Vagina (tissue), 2 donors: ENCODE data around the gene TTLL5. TPM values are rescaled to one million over a fixed set of nuclear protein-coding genes. Genes with fewer than 3 reads are reported as not detected.

ENCODE experiments used
- DNase-seq, 2 donors: peaks; one replicate each; pipeline ENCODE4 v3.0.0-alpha.2; 2017; ENCODE audit errors: extremely low spot score in 2 of 2
- H3K27ac ChIP-seq: fragments of 200-600 bp; sonication (generic); one replicate; pipeline ENCODE4 v1.5.1; 2019
- H3K27me3 ChIP-seq: fragments of 200-600 bp; sonication (generic); one replicate; pipeline ENCODE4 v1.5.1; 2019
- H3K36me3 ChIP-seq, 2 donors: fragments of 200-600 bp; sonication (generic); one replicate each; pipeline ENCODE4 v1.5.1; 2017 to 2019
- H3K4me1 ChIP-seq: fragments of 200-600 bp; sonication (generic); one replicate; pipeline ENCODE4 v1.5.1; 2019
- H3K4me3 ChIP-seq, 2 donors: fragments of 200-600 bp; sonication (generic); 1 replicate in 1 of 2; 2 replicates in 1 of 2; pipeline ENCODE4 v1.5.1; 2016 to 2019
- H3K9me3 ChIP-seq: fragments of 200-600 bp; sonication (generic); one replicate; pipeline ENCODE4 v1.5.1; 2019
- POLR2A ChIP-seq, 2 donors: fragments of 450-650 bp; IDR thresholded peaks; one replicate each; pipeline ENCODE4 v1.6.1; 2017; ENCODE audit warnings: antibody characterized with exemption in 2 of 2, mild to moderate bottlenecking in 2 of 2, moderate library complexity in 2 of 2
- POLR2AphosphoS5 ChIP-seq, 2 donors: sonication (generic); formaldehyde crosslinking; IDR thresholded peaks; one replicate each; pipeline ENCODE4 v1.9.0; 2017; ENCODE audit warnings: antibody characterized with exemption in 2 of 2, mild to moderate bottlenecking in 2 of 2, low read depth in 1 of 2; ENCODE audit not compliant: insufficient read depth in 1 of 2
- intact Hi-C: fragments of 100-400 bp; cut with DNase I; formaldehyde crosslinking; loops from one replicate; pipeline ENCODE4 v1.15.1; 2023
- total RNA-seq: library from RNA; depleted of rRNA; stranded (reverse); fragments of >200 nt; gene quantifications from one replicate; pipeline ENCODE4 v1.2.3, GENCODE V29; 2016
- TF ChIP-seq, protein P1 (sequence below), 3 experiments: fragments of 450-650 bp in 2 of 3; fragments of 200-600 bp in 1 of 3; sonication (generic) in 1 of 3; IDR thresholded peaks; one replicate each; pipeline ENCODE4 v1.5.1; 2017 to 2019; ENCODE audit warnings: antibody characterized with exemption in 3 of 3, mild to moderate bottlenecking in 2 of 3, moderate library complexity in 2 of 3

TTLL5 gene
- total RNA-seq, 1 donor from 2014 or later: 43.0 TPM

- intact Hi-C loops: loop anchor here (5.0 to 10.0 kb wide), 3 partner anchors 75 to 268 kb away; no protein-coding TSS in a partner anchor
- no peaks in the 10 kb centered on the region for H3K9me3 ChIP-seq
- no peaks in the 10 kb centered on the region for H3K36me3 ChIP-seq
- no peaks in the 10 kb centered on the region for H3K27me3 ChIP-seq
- DNase-seq: no peak
- peaks cover 57% of the 10 kb centered on the region for H3K4me1 ChIP-seq
- TF ChIP-seq, protein P1, sequence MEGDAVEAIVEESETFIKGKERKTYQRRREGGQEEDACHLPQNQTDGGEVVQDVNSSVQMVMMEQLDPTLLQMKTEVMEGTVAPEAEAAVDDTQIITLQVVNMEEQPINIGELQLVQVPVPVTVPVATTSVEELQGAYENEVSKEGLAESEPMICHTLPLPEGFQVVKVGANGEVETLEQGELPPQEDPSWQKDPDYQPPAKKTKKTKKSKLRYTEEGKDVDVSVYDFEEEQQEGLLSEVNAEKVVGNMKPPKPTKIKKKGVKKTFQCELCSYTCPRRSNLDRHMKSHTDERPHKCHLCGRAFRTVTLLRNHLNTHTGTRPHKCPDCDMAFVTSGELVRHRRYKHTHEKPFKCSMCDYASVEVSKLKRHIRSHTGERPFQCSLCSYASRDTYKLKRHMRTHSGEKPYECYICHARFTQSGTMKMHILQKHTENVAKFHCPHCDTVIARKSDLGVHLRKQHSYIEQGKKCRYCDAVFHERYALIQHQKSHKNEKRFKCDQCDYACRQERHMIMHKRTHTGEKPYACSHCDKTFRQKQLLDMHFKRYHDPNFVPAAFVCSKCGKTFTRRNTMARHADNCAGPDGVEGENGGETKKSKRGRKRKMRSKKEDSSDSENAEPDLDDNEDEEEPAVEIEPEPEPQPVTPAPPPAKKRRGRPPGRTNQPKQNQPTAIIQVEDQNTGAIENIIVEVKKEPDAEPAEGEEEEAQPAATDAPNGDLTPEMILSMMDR (IDR thresholded peaks at IDR 0.05): no peak
- no peak for TF ChIP-seq POLR2A (IDR thresholded peaks at IDR 0.05)
- TF ChIP-seq POLR2AphosphoS5 (IDR thresholded peaks at IDR 0.05; ENCODE audit: insufficient read depth in 1 of 2, low read depth in 1 of 2): no peak
- H3K27ac ChIP-seq: peak overlapping the region; percentile 95
- H3K4me3 ChIP-seq: peak overlapping the region; percentile 67 to 91
Observed at GRCh38 chr14:75979648-75980565, 318.9 kb downstream of the TTLL5 start.

GRCh38 chr14:75980856-75981255 lies 319.8 kb downstream of the TTLL5 start:
- no peaks in the 10 kb centered on the region for H3K9me3 ChIP-seq
- peak overlapping the region; percentile 67 to 91 for H3K4me3 ChIP-seq
- intact Hi-C loops: loop anchor here (5.0 to 10.0 kb wide), 2 partner anchors 186 to 269 kb away; no protein-coding TSS in a partner anchor
- no peaks in the 10 kb centered on the region for H3K27me3 ChIP-seq
- TF ChIP-seq POLR2A (IDR thresholded peaks at IDR 0.05) (no peak), POLR2AphosphoS5 (IDR thresholded peaks at IDR 0.05; ENCODE audit: insufficient read depth in 1 of 2, low read depth in 1 of 2) (no peak)
- TF ChIP-seq, protein P1 (IDR thresholded peaks at IDR 0.05): no peak
- H3K27ac ChIP-seq: peak overlapping the region; percentile 95
- no peaks in the 10 kb centered on the region for H3K36me3 ChIP-seq
- no peak for DNase-seq
- H3K4me1 ChIP-seq: peaks cover 57% of the 10 kb centered on the region

DNA sequence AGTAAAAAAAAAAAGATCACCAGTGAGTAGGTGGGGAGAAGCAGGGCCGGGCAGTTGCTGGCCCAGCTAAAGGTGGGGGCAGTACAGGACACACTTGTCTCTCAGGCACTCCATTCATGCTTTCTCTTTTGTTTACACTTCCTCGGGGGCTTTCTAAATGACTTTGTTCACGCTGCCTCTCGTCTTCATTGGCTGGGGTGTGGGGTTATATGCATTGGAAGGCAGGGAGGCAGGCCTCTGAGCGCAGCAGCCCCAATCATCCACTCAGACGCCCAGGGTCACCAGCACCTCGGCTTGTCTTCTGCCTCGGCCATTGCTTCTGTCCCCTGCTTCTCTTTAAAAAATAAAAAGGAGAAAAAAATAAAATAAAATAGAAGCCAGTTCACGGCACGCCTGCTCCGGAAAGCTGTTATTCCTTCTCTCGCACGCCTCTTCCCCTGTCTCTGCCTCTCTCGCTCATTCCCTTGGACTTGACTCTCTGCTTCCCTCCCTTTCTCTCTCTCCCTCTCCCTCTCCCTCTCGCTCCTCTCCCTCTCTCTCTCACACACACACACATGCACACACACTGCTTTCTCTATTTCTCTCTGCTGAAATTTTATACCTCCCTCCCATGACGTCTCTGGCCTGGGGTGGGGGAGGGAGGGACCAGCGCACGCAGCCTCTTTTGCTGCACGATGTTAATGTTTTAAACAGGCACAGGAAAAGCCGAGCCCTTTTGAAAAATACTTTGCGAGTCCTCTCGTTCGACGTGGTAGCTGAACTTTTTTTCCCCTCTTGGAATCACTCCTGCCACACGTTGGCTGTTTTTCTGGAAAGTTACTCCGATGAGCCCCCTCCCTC lies 320.6 kb downstream of the TTLL5 start, which contains the start of gene TGFB3:
Gene TGFB3 (minus strand): TSS at position 570 of the 840 bp plus-strand sequence. CDS start 1,102 bp downstream, outside the sequence.
- TF ChIP-seq POLR2A (IDR thresholded peaks at IDR 0.05) (peak in 1 of 2 donors; percentile 81), POLR2AphosphoS5 (IDR thresholded peaks at IDR 0.05; ENCODE audit: insufficient read depth in 1 of 2, low read depth in 1 of 2) (peak; percentile 56 to 57)
- TF ChIP-seq, protein P1 (IDR thresholded peaks at IDR 0.05): no peak
- Histone ChIP-seq H3K4me3 (peak within 1 kb of the TSS; percentile 67 to 91), H3K36me3 (no peaks in the 10 kb centered on the region), H3K27me3 (no peaks in the 10 kb centered on the region), H3K27ac (peak within 1 kb of the TSS; percentile 95), H3K4me1 (peaks cover 62% of the 10 kb centered on the region), H3K9me3 (no peaks in the 10 kb centered on the region)
- peak in 1 of 2 donors; percentile 96 for DNase-seq
- intact Hi-C loops: loop anchor here (5.0 to 10.0 kb wide), 2 partner anchors 187 to 269 kb away; no protein-coding TSS in a partner anchor

DNA sequence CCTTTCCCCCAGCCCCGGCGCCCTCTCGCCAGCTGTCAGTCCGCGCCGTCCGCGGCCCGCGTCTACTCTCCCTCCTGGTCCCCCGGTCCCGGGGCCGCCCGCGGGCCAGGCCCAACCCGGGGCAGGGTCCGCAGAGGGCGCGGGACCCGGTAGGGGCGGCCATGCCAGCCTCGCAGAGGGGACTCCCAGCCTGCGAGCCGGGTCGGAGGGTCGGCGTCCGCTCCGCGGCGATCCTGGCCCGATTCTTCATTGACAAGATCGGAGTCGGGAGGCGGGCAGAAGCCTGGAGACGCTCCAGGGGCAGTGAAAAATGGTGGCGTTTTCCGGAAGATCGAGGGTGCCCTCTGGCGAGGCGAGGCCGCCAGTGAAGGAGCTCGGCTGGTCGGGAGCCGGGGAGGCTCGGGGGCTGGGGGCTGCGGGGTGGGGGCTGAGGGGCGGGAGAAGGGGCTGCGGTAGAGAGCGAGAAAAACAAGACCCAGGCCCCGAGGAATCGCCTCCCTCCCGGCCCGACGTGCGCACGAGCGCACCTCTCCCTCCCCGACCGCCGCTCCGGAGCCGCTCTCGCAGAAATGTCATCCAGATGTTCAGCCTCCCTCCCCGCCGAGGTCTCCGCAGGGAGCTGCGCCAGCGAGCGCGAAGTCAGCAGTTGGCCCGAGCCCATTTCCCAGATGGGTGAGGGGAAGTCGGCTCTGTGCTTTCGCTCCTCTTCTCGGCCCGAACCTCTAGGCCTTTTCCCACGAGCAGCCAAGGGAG lies 321.4 kb downstream of the TTLL5 start:
- TF ChIP-seq POLR2A (IDR thresholded peaks at IDR 0.05) (no peak), POLR2AphosphoS5 (IDR thresholded peaks at IDR 0.05; ENCODE audit: insufficient read depth in 1 of 2, low read depth in 1 of 2) (peak in 1 of 2 donors; percentile 62)
- TF ChIP-seq, protein P1 (IDR thresholded peaks at IDR 0.05): peak in 1 of 3 experiments; percentile 55

More for the DNA sequence above, 321.4 kb downstream of the TTLL5 start:
- no peaks in the 10 kb centered on the region for H3K36me3 ChIP-seq
- DNase-seq: peak in 1 of 2 donors; percentile 90
- H3K9me3 ChIP-seq: no peaks in the 10 kb centered on the region
- peak overlapping the region; percentile 95 for H3K27ac ChIP-seq
- peak overlapping the region; percentile 67 to 91 for H3K4me3 ChIP-seq
- intact Hi-C loops: loop anchor here (5.0 to 10.0 kb wide), 2 partner anchors 188 to 270 kb away; no protein-coding TSS in a partner anchor
- H3K4me1 ChIP-seq: peaks cover 62% of the 10 kb centered on the region
- H3K27me3 ChIP-seq: no peaks in the 10 kb centered on the region
